Right renal pelvis (tissue), 4 donors: ENCODE data around the gene TBL3. TPM values are rescaled to one million over a fixed set of nuclear protein-coding genes. Genes with fewer than 3 reads are reported as not detected.

ENCODE experiments used
- DNase-seq, 4 donors: peaks; one replicate each; pipeline ENCODE4 v3.0.0-alpha.2; 2013; ENCODE audit warnings: low read depth in 4 of 4, low spot score in 3 of 4, missing footprints in 1 of 4
- polyA plus RNA-seq, 4 donors: library from polyadenylated mRNA; unstranded; fragments of 120-200 nt; gene quantifications; one replicate each; pipeline ENCODE4 v1.2.1, GENCODE V29; 2013; ENCODE audit not compliant: insufficient read length in 4 of 4

The TBL3 gene
- polyA plus RNA-seq, 4 donors: 26.0 to 47.2 (median 35.0) TPM

GRCh38 chr16:1998360-1998835 is 26.5 kb downstream of the TBL3 start:
- DNase-seq: no peak

GRCh38 chr16:1998852-1999801 is 27.3 kb downstream of the TBL3 start:
- DNase-seq: no peak

- DNase-seq: no peak
Measured at GRCh38 chr16:1999866-2000514, 28.1 kb downstream of the TBL3 start.

- no peak for DNase-seq
Measured at GRCh38 chr16:2001035-2001434, 29.2 kb downstream of the TBL3 start.

GRCh38 chr16:2001456-2002355 is 29.9 kb downstream of the TBL3 start:
- DNase-seq: no peak

- no peak for DNase-seq
Measured at GRCh38 chr16:2002406-2003230, 30.8 kb downstream of the TBL3 start.

- DNase-seq: no peak
Measured at GRCh38 chr16:2003231-2003826, 31.5 kb downstream of the TBL3 start.

GRCh38 chr16:2003827-2004641 is 32.2 kb downstream of the TBL3 start:
- peak in 2 of 4 donors; percentile 73 to 77 for DNase-seq

- no peak for DNase-seq
Measured at GRCh38 chr16:2004795-2005517, 33.1 kb downstream of the TBL3 start.

GRCh38 chr16:2005646-2006045 is 33.8 kb downstream of the TBL3 start:
- no peak for DNase-seq

GRCh38 chr16:2006317-2006716 is 34.5 kb downstream of the TBL3 start:
- DNase-seq: no peak

GRCh38 chr16:2007081-2007836 is 35.4 kb downstream of the TBL3 start:
- no peak for DNase-seq

- no peak for DNase-seq
Measured at GRCh38 chr16:2008009-2008526, 36.2 kb downstream of the TBL3 start.

- DNase-seq: no peak
Measured at GRCh38 chr16:2008631-2009163, 36.8 kb downstream of the TBL3 start.

GRCh38 chr16:2009164-2009711 is 37.4 kb downstream of the TBL3 start:
- no peak for DNase-seq

GRCh38 chr16:2009791-2010510 is 38.1 kb downstream of the TBL3 start, which contains the start of gene ZNF598:
Gene ZNF598, minus strand, starts transcription at chr16:2009821.
- peak in 2 of 4 donors; percentile 77 to 80 for DNase-seq
